WI38 (cell line): ENCODE measurements around the gene STAC3.

Experiments
- H3K4me3 ChIP-seq: 2 replicates; pipeline ENCODE4 v1.5.1; 2011; ENCODE audit warnings: low read depth, mild to moderate bottlenecking, control low read depth, low read length
- TF ChIP-seq, protein P1 (sequence below): IDR thresholded peaks from 2 replicates; pipeline ENCODE4 v1.5.1; 2012; ENCODE audit warnings: low read depth, mild to moderate bottlenecking, control low read depth, low read length

The STAC3 gene

DNA sequence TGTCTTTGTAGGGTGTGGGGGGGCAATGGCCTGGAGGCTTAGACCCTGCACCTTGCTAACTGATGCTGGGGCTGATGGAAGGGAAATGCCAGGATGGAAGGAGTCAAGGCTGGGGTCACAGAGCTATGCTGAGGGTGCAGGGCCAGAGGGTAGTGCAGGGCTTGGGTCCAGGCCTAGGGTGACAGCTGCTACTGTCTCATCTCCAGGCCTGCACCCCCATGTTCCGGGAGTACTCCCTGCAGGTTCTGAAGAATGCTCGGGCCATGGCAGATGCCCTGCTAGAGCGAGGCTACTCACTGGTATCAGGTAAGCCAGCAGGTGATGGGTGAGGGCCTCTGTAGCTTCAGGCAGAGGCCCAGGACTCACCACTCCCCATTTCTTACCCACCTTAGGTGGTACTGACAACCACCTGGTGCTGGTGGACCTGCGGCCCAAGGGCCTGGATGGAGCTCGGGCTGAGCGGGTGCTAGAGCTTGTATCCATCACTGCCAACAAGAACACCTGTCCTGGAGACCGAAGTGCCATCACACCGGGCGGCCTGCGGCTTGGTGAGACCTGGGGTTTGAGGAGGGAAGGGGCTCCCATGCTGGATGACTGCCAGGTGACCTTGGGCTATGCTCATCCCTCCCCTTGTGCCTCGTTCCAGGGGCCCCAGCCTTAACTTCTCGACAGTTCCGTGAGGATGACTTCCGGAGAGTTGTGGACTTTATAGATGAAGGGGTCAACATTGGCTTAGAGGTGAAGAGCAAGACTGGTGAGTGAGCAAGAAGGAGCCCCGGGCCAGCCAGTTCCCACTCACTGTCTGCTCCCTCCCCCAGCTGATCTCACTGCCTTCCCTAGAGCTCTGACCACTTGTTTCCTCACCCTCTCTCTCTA, 17.4 kb downstream of the STAC3 start:
- TF ChIP-seq, protein P1, sequence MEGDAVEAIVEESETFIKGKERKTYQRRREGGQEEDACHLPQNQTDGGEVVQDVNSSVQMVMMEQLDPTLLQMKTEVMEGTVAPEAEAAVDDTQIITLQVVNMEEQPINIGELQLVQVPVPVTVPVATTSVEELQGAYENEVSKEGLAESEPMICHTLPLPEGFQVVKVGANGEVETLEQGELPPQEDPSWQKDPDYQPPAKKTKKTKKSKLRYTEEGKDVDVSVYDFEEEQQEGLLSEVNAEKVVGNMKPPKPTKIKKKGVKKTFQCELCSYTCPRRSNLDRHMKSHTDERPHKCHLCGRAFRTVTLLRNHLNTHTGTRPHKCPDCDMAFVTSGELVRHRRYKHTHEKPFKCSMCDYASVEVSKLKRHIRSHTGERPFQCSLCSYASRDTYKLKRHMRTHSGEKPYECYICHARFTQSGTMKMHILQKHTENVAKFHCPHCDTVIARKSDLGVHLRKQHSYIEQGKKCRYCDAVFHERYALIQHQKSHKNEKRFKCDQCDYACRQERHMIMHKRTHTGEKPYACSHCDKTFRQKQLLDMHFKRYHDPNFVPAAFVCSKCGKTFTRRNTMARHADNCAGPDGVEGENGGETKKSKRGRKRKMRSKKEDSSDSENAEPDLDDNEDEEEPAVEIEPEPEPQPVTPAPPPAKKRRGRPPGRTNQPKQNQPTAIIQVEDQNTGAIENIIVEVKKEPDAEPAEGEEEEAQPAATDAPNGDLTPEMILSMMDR, result no peak
- H3K4me3 ChIP-seq, result no peak overlapping the region

DNA sequence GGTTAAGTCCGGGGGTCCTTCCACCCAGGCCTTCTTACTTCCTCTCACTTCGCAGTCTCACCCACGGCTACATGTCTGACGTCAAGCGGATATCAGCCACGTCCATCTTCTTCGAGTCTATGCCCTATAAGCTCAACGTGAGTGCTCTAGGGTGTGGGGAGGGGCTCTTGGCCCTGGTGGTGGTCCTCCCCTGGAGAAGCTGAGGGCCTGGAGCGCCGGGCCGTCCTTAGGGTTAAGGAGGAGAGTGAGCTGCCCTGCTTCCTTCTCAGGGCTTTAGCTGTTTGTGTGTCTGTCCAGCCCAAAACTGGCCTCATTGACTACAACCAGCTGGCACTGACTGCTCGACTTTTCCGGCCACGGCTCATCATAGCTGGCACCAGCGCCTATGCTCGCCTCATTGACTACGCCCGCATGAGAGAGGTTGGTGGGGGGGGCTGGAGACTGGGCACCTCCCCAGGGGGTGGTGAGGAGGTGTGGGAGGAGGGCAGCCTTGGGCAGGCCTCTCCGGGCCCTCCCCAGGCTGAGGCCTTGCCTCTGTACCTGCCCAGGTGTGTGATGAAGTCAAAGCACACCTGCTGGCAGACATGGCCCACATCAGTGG, 18.7 kb downstream of the STAC3 start:
- no peak overlapping the region for H3K4me3 ChIP-seq
- TF ChIP-seq, protein P1, result no peak

DNA sequence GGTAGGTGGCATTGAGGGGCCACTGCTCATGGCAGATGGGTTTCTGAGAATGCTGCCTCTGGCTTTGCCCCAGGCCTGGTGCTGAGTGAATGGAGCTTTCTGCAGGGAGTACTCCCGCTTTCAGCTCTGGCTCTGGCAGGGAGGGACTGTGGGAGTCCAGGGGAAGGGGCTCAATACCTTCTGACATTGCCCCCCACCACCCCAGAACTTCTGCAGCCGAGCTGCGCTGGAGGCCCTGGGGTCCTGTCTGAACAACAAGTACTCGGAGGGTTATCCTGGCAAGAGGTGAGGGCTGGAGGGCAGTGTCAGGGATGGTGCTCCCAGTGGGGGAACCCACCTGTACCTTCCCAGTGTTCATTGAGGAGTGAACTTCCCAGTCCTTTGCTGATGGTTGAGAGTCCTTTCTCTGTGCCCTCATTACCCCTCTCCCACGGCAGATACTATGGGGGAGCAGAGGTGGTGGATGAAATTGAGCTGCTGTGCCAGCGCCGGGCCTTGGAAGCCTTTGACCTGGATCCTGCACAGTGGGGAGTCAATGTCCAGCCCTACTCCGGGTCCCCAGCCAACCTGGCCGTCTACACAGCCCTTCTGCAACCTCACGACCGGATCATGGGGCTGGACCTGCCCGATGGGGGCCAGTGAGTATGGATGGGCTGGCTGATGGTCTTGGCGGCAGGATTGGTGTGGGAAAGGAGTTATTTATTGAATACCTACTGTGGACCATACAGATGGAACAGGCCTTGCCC, 19.5 kb downstream of the STAC3 start:
- TF ChIP-seq, protein P1, result no peak
- H3K4me3 ChIP-seq, result peak overlapping the region; percentile 94

DNA sequence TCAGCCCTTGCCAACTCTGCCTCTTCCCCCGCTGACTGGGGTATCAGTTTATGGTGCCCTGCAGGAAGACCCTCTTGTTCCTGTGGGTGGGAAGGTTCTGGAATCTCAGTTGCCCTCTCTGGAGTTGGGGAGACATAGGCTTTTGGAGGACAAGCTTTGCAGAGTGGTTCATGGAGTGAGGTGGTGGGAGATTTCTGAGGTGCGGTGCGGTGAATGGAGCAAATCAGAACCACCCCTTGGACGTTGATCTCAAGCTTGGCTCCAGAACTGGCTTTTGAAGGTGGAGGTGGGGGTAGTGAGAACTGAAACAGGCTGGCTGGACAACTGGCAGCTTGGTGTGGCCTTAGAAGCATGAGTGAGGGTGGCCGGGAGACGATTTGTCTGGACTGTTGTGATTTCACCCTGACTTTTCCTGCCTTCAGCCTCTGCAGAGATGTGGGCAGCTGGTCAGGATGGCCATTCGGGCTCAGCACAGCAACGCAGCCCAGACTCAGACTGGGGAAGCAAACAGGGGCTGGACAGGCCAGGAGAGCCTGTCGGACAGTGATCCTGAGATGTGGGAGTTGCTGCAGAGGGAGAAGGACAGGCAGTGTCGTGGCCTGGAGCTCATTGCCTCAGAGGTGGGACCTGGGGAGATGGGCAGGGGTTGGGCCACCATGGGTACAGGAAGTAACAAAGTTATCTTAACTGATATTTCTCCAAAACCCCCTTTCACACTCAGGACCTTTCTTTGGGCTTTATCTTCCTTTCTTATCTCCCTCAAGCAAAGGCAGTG, 20.4 kb downstream of the STAC3 start:
- H3K4me3 ChIP-seq, result peak overlapping the region; percentile 94
- TF ChIP-seq, protein P1, result no peak

DNA sequence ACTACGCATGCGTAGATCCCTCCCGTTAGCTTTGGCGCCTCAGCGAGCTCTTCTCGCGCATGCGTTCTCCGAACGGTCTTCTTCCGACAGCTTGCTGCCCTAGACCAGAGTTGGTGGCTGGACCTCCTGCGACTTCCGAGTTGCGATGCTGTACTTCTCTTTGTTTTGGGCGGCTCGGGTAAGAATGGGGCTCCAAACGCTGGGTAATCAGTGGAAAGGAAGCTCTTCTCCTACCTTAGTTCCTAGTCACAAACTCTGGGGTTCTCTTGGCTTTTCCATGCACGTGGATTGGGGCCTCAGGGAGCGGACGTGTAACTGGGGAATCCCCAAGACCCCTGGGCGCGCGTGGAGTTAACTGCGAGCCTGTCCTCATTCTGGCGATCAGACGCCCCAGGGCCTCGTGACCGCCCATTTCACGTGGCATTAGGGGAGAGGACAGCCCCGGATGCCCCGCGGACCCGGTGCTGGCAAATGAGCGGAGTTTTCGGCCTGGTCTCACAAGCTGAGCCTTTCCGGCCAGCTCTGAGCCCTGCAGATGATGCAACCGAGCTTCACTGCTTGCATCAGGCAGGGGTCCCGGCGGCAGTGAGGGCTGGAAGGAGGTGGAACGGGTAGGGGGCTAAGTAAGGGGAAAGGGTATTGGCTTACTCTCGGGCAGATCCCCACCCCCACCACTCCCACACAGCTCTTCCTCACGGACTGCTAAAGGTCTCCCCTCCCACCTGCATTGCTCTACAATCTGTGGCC, 21.2 kb downstream of the STAC3 start, which contains the start of gene SHMT2:
Gene SHMT2 (plus strand): TSS at position 78 of the 747 bp plus-strand sequence. CDS start 68 bp downstream, at position 146.
- TF ChIP-seq, protein P1, result no peak
- H3K4me3 ChIP-seq, result peak within 1 kb of the TSS; percentile 94

DNA sequence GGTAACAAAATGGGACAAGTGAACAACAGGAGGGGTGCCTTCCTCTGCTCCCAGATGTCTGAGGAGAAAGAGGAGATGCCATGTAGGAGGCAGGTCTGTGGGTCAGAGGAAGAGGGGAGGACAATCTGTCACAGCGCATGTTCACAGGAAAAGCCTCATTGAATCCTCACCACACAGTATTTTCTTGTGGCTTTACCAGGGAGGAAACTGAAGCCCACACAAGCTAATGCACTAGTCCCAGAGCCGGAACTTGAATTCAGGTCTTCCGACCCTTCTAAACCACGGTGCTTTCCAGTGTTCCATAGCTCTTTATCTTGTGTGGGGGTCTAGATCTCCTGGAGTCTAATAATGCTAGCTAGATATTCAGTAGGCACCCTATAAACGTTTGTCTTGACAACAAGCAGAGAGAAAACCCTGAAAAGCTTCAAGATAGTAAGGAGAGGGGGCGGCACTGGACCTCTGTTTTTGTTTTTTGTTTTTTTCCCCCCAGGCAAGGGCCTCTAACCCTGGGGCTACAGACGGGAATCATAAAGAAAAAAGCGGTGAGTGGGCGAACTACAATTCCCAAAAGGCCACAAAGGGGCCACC, 21.8 kb downstream of the STAC3 start:
- peak overlapping the region; percentile 94 for H3K4me3 ChIP-seq
- TF ChIP-seq, protein P1, result no peak
